CD4-positive, CD25-positive, alpha-beta regulatory T cell (primary cell): Measurements from ENCODE around the gene TUBD1. TPM values are rescaled to one million over a fixed set of nuclear protein-coding genes. Genes with fewer than 3 reads are reported as not detected.
"Not testable (repeated sequence)": the region's sequence is repeated elsewhere in the genome, so short reads cannot be mapped to it uniquely, and the experiment has no call there.

Experiments used
- ATAC-seq, 2 donors: fragments of 150-1000 bp; cut with Tn5 transposase; one replicate each; pipeline ENCODE4 v1.10.0; 2021; ENCODE audit warnings: low read depth in 2 of 2, moderate number of reproducible peaks in 2 of 2, moderate library complexity in 1 of 2
- DNase-seq, 3 donors: peaks; one replicate each; pipeline versions ENCODE4 v3.0.0 to v3.0.0-alpha.2; 2012 to 2022; ENCODE audit warnings: mixed read lengths in 1 of 3
- H3K27ac ChIP-seq: one replicate; pipeline ENCODE4 v1.7.0; 2013; ENCODE audit warnings: mild to moderate bottlenecking, low read length; ENCODE audit not compliant: insufficient read depth, poor library complexity, severe bottlenecking
- H3K27me3 ChIP-seq: one replicate; pipeline ENCODE4 v1.7.0; 2013; ENCODE audit warnings: low read length; ENCODE audit not compliant: control insufficient read depth, insufficient read depth
- H3K36me3 ChIP-seq: one replicate; pipeline ENCODE4 v1.7.0; 2013; ENCODE audit warnings: mild to moderate bottlenecking, low read length, moderate library complexity; ENCODE audit not compliant: control insufficient read depth, insufficient read depth
- H3K4me1 ChIP-seq: 2 replicates; pipeline ENCODE4 v1.7.0; 2013; ENCODE audit warnings: mild to moderate bottlenecking, low read length; ENCODE audit not compliant: insufficient read depth, control insufficient read depth, poor library complexity, severe bottlenecking
- H3K4me3 ChIP-seq: one replicate; pipeline ENCODE4 v1.7.0; 2013; ENCODE audit warnings: low read depth, mild to moderate bottlenecking, low read length, moderate library complexity
- H3K9me3 ChIP-seq, 2 experiments: 1 replicate in 1 of 2; 2 replicates in 1 of 2; pipeline ENCODE4 v1.7.0; 2013; ENCODE audit warnings: low read length in 2 of 2, mild to moderate bottlenecking in 1 of 2, moderate library complexity in 1 of 2; ENCODE audit not compliant: control insufficient read depth in 2 of 2
- H3K27ac Mint-ChIP-seq, 3 donors: one replicate each; pipeline ENCODE4 v1.8.0; 2020 to 2022; ENCODE audit warnings: mild to moderate bottlenecking in 3 of 3, mixed read lengths in 3 of 3, moderate library complexity in 2 of 3
- H3K27me3 Mint-ChIP-seq: one replicate; pipeline ENCODE4 v1.8.0; 2022; ENCODE audit warnings: mild to moderate bottlenecking, mixed read lengths
- H3K36me3 Mint-ChIP-seq: one replicate; pipeline ENCODE4 v1.8.0; 2020; ENCODE audit warnings: mixed read lengths
- H3K4me1 Mint-ChIP-seq, 4 donors: one replicate each; pipeline ENCODE4 v1.8.0; 2020 to 2022; ENCODE audit warnings: mixed read lengths in 4 of 4, mild to moderate bottlenecking in 1 of 4
- H3K4me3 Mint-ChIP-seq, 4 donors: one replicate each; pipeline ENCODE4 v1.8.0; 2020 to 2022; ENCODE audit warnings: mild to moderate bottlenecking in 4 of 4, mixed read lengths in 4 of 4, moderate library complexity in 3 of 4
- H3K9me3 Mint-ChIP-seq, 7 donors: one replicate each; pipeline ENCODE4 v1.8.0; 2020 to 2022; ENCODE audit warnings: mixed read lengths in 7 of 7, mild to moderate bottlenecking in 3 of 7, moderate library complexity in 2 of 7
- polyA plus RNA-seq, 4 donors: library from polyadenylated mRNA; unstranded; fragments of 300-500 nt; fragmentation: Illumina TruSeq; gene quantifications; one replicate each; pipeline ENCODE4 v1.2.3, GENCODE V29; 2021
- total RNA-seq: library from RNA; stranded (reverse); gene quantifications from one replicate; pipeline ENCODE4 v1.2.3, GENCODE V29; 2022

TUBD1 gene
- total and polyA plus RNA-seq, 5 donors from 2014 or later, result 16.3 to 28.2 (median 23.9) TPM

DNA sequence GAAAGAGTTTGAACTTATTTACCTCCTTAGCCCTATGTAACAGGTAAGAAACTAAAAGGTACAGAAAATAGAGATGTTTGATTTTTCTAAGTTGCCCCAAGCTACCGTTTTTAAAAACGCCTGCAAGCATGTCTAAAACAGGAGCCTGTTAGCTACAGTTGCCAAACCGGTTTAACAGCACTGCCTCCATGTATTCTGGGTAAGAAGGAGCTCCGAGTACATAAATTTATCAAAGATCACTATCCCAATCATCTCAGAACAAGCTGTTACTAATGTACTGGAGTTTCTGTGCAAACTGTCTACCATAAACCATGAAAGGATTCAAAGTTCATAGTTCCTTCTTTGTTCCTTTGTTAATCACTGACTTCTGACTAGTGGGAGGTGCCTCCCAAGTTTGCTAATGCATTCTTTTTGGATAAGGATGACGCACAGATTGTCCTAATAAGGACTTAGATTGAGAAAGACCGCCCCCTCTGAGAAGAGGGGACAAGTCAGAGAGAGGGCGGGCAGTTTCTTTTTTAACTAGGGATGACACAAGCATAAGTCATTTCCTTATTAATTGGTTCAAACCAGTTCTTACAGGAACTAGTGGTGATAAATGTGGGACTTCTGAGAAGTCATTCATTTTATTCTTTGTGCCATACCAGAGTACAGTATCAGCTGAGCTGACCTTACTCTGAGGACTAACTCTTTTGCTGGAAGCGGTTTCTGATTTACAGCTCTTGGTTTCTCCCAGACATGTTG, 55.3 kb downstream of the TUBD1 start:
- no peaks in the 10 kb centered on the region for H3K9me3 Mint-ChIP-seq
- Histone ChIP-seq H3K9me3 (no peaks in the 10 kb centered on the region), H3K4me3 (peak overlapping the region; percentile 100), H3K4me1 (peaks cover 35% of the 10 kb centered on the region), H3K27ac (peak overlapping the region; percentile 97), H3K27me3 (no peaks in the 10 kb centered on the region), H3K36me3 (peaks cover 18% of the 10 kb centered on the region)
- H3K4me1 Mint-ChIP-seq, result peaks cover 9 to 56% (median 25%) of the 10 kb centered on the region in 4 donors
- H3K36me3 Mint-ChIP-seq, result peaks cover 27% of the 10 kb centered on the region
- peak overlapping the region; percentile 94 to 98 (median 98) for H3K4me3 Mint-ChIP-seq
- DNase-seq, result peak; percentile 75 to 98 (median 88)
- ATAC-seq, result peak; percentile 87 to 91
- no peaks in the 10 kb centered on the region for H3K27me3 Mint-ChIP-seq
- H3K27ac Mint-ChIP-seq, result peak overlapping the region; percentile 97 to 99 (median 99)

DNA sequence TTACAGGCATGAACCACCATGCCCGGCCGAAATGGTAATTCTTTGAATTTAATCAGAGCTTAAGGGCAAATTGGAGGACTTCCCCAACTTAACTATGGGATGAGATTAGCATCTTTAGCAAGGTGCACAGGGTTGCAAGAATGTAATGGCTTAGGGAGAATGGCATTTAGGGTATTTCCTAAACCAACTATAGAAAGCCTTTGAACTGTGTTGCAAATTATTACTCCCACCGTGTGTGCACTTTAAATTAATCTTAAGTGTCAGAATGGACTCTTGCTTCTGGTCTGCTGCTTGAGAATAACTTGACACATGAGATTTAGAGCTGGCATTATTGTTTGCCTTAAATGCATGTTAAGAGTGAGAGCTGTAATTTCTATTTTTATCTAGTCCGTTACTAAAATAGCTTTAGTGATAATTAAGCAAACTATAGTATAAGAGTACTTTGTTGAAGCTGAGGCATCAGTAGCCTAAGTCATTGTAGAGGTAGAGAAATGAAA, 59.8 kb downstream of the TUBD1 start:
- H3K27ac Mint-ChIP-seq, result peak overlapping the region; percentile 63 to 85 (median 73)
- H3K4me3 ChIP-seq, result peak overlapping the region; percentile 30
- peaks cover 3% of the 10 kb centered on the region for H3K36me3 Mint-ChIP-seq
- H3K4me3 Mint-ChIP-seq, result peak overlapping the region in 2 of 4 donors; percentile 22 to 80
- H3K27me3 ChIP-seq, result no peaks in the 10 kb centered on the region
- peaks cover 54% of the 10 kb centered on the region for H3K4me1 ChIP-seq
- DNase-seq, result no peak
- H3K27me3 Mint-ChIP-seq, result no peaks in the 10 kb centered on the region
- no peaks in the 10 kb centered on the region for H3K36me3 ChIP-seq
- H3K27ac ChIP-seq, result peak overlapping the region; percentile 67
- no peak for ATAC-seq
- no peaks in the 10 kb centered on the region for H3K9me3 Mint-ChIP-seq
- H3K9me3 ChIP-seq, result no peaks in the 10 kb centered on the region
- H3K4me1 Mint-ChIP-seq, result peaks cover 31 to 73% (median 51%) of the 10 kb centered on the region in 4 donors

DNA sequence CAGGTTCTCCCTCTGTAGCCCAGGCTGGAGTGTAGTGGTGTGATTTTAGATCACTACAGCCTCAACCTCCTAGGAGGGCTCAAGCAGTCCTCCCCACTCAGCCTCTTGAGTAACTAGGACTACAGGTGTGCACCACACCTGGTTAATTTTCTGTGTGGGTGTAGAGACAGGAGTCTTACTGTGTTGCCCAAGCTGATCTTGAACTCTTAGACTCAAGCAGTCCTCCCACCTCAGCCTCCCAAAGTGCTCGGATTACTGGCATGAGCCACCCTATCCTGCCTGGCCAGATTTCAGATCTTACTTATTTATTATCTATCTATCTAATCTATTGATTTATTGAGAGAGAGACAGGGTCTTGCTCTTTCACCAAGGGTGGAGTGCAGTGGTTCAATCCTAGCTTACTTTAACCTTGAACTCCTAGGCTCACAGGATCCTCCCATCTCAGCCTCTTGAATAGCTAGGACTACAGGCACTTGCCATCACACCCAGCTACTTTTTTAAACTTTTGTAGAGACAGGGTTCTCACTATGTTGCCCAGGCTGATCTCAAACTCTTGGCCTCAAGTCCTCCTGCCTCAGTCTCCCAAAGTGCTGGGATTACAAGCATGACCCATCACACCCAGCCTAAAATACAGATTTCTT, 61.8 kb downstream of the TUBD1 start:
- Histone ChIP-seq H3K9me3 (no peaks in the 10 kb centered on the region), H3K36me3 (no peaks in the 10 kb centered on the region), H3K4me3 (peak overlapping the region; percentile 86), H3K27me3 (no peaks in the 10 kb centered on the region), H3K4me1 (peaks cover 65% of the 10 kb centered on the region), H3K27ac (peak overlapping the region; percentile 90)
- peaks cover 41 to 77% (median 56%) of the 10 kb centered on the region in 4 donors for H3K4me1 Mint-ChIP-seq
- peak overlapping the region; percentile 2 to 94 (median 94) for H3K27ac Mint-ChIP-seq
- H3K9me3 Mint-ChIP-seq, result no peaks in the 10 kb centered on the region
- H3K4me3 Mint-ChIP-seq, result peak overlapping the region; percentile 17 to 87 (median 64)
- no peaks in the 10 kb centered on the region for H3K27me3 Mint-ChIP-seq
- peaks cover 3% of the 10 kb centered on the region for H3K36me3 Mint-ChIP-seq
- ATAC-seq (no peak), DNase-seq (peak in 1 of 3 donors; percentile 56)

DNA sequence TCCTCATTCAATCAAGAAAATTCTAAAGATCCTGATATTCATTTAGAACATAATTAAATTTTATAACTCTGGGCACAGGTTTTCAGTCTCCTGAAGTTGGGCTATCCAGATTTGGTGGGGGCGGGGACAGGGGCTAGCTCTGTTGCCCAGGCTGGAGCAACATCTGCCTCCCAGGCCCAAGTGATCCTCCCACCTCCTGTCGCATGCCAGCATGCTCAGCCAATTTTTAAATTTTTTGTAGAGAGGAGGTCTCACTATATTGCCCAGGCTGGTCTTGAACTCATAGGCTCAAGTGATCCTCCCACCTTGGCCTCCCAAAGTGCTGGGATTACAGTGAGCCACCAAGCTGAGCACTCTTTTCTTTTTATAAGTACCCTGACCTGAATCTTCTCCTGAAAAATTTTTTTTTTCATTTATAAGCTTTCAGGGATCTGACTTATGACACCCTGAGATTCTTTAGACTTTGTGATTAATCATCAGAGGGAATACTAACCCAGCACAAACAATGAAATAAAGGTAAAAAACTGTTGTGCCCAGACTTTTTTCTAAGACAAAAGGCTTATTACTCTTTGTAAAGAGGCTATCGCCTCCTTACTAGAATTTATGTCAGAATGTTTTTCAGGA, 62.6 kb downstream of the TUBD1 start:
- H3K36me3 Mint-ChIP-seq, result peaks cover 3% of the 10 kb centered on the region
- H3K4me1 ChIP-seq, result peaks cover 70% of the 10 kb centered on the region
- no peaks in the 10 kb centered on the region for H3K9me3 Mint-ChIP-seq
- ATAC-seq, result no peak
- H3K27me3 ChIP-seq, result no peaks in the 10 kb centered on the region
- H3K9me3 ChIP-seq, result no peaks in the 10 kb centered on the region
- no peaks in the 10 kb centered on the region for H3K27me3 Mint-ChIP-seq
- peak overlapping the region; percentile 90 for H3K27ac ChIP-seq
- DNase-seq, result peak in 1 of 3 donors; percentile 59
- H3K4me3 ChIP-seq, result peak overlapping the region; percentile 86
- H3K36me3 ChIP-seq, result no peaks in the 10 kb centered on the region
- peak overlapping the region; percentile 90 to 98 (median 94) for H3K27ac Mint-ChIP-seq
- H3K4me1 Mint-ChIP-seq, result peaks cover 48 to 81% (median 60%) of the 10 kb centered on the region in 4 donors
- peak overlapping the region; percentile 79 to 92 (median 87) for H3K4me3 Mint-ChIP-seq

DNA sequence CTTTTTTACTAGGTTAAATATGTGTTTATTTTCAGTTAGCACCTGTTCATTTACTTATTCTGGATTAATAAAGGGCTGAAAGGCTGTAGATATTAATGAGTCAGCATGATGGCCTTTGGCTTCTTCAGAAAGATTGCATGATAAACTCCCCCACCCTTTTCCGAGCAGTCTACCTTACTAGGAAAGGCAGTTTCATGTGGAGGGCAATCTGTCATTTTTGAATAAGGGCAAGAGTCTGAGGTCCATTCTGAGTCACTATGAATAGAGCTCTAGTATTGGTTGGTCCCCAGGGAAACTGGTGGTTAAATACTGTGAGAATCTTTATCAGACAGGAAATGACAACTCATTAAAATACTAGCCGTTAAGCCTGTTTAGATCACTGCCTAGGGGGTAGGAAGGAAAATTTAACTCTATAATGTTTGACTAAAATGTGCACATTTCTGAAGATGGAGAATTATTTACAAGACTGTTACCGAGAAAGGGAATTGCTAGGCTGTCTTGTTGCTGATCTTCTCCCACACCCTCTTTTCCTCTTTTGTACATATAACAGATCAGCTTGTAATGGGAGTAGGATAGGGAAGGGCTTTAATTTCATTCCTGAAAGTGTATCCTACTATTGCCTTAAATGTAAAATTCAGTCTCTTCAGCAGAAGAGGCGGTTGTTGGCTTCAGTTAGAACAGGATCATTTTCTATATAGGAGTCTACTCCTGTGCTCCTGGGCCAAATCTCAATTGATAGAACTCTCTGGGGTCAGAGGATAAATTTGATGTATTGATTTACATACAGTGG, 63.3 kb downstream of the TUBD1 start:
- H3K9me3 Mint-ChIP-seq, result no peaks in the 10 kb centered on the region
- peak; percentile 39 to 97 (median 56) for DNase-seq
- peak overlapping the region; percentile 90 for H3K27ac ChIP-seq
- H3K36me3 ChIP-seq, result no peaks in the 10 kb centered on the region
- H3K4me3 ChIP-seq, result peak overlapping the region; percentile 86
- H3K27me3 Mint-ChIP-seq, result no peaks in the 10 kb centered on the region
- no peaks in the 10 kb centered on the region for H3K27me3 ChIP-seq
- H3K4me3 Mint-ChIP-seq, result peak overlapping the region; percentile 79 to 92 (median 87)
- peaks cover 3% of the 10 kb centered on the region for H3K36me3 Mint-ChIP-seq
- peaks cover 70% of the 10 kb centered on the region for H3K4me1 ChIP-seq
- H3K4me1 Mint-ChIP-seq, result peaks cover 48 to 80% (median 60%) of the 10 kb centered on the region in 4 donors
- ATAC-seq, result peak; percentile 87 to 88
- peak overlapping the region; percentile 90 to 98 (median 94) for H3K27ac Mint-ChIP-seq
- no peaks in the 10 kb centered on the region for H3K9me3 ChIP-seq

DNA sequence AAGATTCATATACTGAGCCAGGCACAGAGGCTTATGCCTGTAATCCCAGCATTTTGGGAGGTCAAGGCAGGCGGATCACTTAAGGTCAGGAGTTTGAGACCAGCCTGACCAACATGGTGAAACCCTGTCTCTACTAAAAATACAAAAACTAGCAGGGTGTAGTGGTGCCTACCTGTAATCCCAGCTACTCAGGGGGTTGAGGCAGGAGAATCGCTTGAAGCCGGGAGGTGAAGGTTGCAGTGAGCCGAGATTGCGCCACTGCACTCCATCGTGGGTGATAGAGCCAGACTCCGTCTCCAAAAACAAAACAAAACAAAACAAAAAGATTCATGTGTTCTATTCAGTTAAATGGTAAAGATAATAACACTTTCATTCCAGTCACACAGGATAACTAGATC, 63.9 kb downstream of the TUBD1 start:
- peak; percentile 17 for ATAC-seq
- H3K36me3 Mint-ChIP-seq, H3K9me3 Mint-ChIP-seq, H3K27me3 ChIP-seq, DNase-seq, H3K36me3 ChIP-seq, H3K9me3 ChIP-seq, H3K27me3 Mint-ChIP-seq: not testable (repeated sequence)
- H3K27ac ChIP-seq, result peak overlapping the region; percentile 90
- peaks cover 70% of the 10 kb centered on the region for H3K4me1 ChIP-seq
- Mint-ChIP-seq H3K4me1 (peaks cover 48 to 80% (median 60%) of the 10 kb centered on the region in 4 donors), H3K4me3 (peak overlapping the region; percentile 79 to 92 (median 87)), H3K27ac (peak overlapping the region; percentile 90 to 98 (median 94))
- H3K4me3 ChIP-seq, result peak overlapping the region; percentile 86

DNA sequence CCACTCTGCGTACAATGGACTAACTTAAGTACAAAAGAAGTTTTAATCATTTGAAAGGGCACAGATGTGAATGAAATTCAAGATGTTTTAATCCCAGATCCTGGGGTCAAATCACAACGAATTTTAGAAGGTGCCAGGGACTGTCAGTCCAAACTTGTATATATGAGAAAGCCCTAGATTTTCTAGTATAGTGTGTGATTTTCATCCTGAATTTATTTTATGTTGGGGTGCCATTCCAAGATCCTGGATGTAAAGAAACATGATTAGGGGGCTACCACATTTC, 64.3 kb downstream of the TUBD1 start:
- H3K27me3 Mint-ChIP-seq, result no peaks in the 10 kb centered on the region
- H3K4me3 Mint-ChIP-seq, result peak overlapping the region; percentile 79 to 92 (median 87)
- H3K4me1 Mint-ChIP-seq, result peaks cover 44 to 76% (median 58%) of the 10 kb centered on the region in 4 donors
- DNase-seq, result no peak
- H3K4me1 ChIP-seq, result peaks cover 70% of the 10 kb centered on the region
- peak overlapping the region; percentile 86 for H3K4me3 ChIP-seq
- H3K9me3 ChIP-seq, result no peaks in the 10 kb centered on the region
- no peaks in the 10 kb centered on the region for H3K36me3 ChIP-seq
- H3K36me3 Mint-ChIP-seq, result no peaks in the 10 kb centered on the region
- no peaks in the 10 kb centered on the region for H3K27me3 ChIP-seq
- no peak for ATAC-seq
- peak overlapping the region; percentile 90 to 98 (median 94) for H3K27ac Mint-ChIP-seq
- peak overlapping the region; percentile 90 for H3K27ac ChIP-seq
- H3K9me3 Mint-ChIP-seq, result no peaks in the 10 kb centered on the region
